H1 (cell line): ENCODE measurements around the gene IKZF1. TPM values are rescaled to one million over a fixed set of nuclear protein-coding genes. Genes with fewer than 3 reads are reported as not detected.

ENCODE experiments used
- CREB1 ChIP-seq: IDR thresholded peaks from 2 replicates; pipeline ENCODE4 v1.6.1; 2012; ENCODE audit warnings: inconsistent platforms
- SP4 ChIP-seq: IDR thresholded peaks from 2 replicates; pipeline ENCODE4 v1.6.1; 2012; ENCODE audit warnings: low read length, inconsistent platforms
- polyA plus RNA-seq, 7 experiments: library from polyadenylated mRNA; depleted of rRNA in 3 of 7; stranded (reverse) in 5 of 7; unstranded in 2 of 7; fragments of >200 nt in 5 of 7; fragments of 200-250 nt in 2 of 7; gene quantifications; 1 replicate in 5 of 7; 2 replicates in 1 of 7; 4 replicates in 1 of 7; pipeline versions ENCODE4 v1.2.1 to v1.2.3, GENCODE V29; 2011 to 2013; ENCODE audit warnings: missing spikeins in 2 of 7, mixed read lengths in 2 of 7
- total RNA-seq: library from RNA; stranded (reverse); fragmentation: NEBNext Ultra II Directional; extraction: Animal tissue kit (Norgen Biotek cat#: 25700); gene quantifications from 2 replicates; pipeline ENCODE4 v1.2.1, GENCODE V29; 2021

Gene IKZF1
- total and polyA plus RNA-seq, 2 of the 8 experiments (the other 6 are each of a cell fraction or from before 2014, with no cell fraction given), result 0.74 to 1.5 TPM

GRCh38 chr7:50406935-50407334, 102.4 kb downstream of the IKZF1 start (continued):
- TF ChIP-seq SP4 (no peak), CREB1 (no peak)
- TF ChIP-seq, all 59 proteins: peak for 0
